ENCODE results near the gene LRP2. TPM values are rescaled to one million over a fixed set of nuclear protein-coding genes. Genes with fewer than 3 reads are reported as not detected.

LRP2 gene
- total and polyA plus RNA-seq, 2 experiments from 2014 or later = 0.68 to 2.7 TPM

DNA sequence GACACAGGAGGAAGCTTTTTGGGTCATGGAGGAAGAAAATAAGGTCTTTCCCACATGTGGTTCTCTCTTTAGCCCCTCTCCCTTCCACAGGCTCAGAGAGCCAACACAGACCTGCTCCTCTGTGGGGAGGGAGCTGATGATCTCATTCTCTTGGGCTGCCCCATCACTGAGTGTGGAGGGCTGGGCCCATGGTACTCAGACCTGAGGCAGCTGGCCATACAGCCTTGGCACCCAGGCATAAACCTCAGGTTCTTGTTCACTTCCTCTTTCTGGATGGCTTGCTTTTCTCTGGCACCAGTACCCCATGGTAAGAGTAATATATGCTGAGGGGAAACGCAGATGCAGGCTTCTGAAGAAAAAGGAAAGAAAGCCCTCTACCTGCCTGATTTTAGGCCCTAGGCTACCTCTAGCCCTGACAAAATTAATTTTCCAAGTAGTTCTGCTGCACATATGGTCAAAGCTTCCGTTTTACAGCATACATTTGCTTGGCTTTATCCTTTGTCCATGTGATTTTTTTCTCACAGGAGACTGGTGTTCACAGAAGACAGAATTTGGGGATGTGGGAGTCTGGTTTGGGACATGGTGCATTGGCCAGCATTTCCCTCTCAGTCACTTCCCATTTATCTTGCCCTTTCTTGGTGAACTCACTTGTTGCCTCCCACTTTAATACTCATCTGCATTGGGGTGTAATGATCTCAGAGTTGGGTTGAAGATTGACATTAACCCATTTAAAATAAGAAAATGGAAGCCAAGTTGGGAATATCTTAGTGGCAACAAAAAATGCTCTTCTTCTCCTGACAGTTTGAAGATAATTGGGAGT is 281.9 kb downstream of the LRP2 start:
- Histone ChIP-seq H3K4me1 (ENCODE audit: insufficient read depth) (no peaks in the 10 kb centered on the region), H3K4me3 (no peak overlapping the region), H3K36me3 (ENCODE audit: insufficient read depth) (no peaks in the 10 kb centered on the region), H3K9me2 (ENCODE audit: insufficient read depth) (0 out of 2 replicates have a peak, but pooled peaks cover 4% of the 10 kb centered on the region), H3K27me3 (ENCODE audit: insufficient read depth) (no peaks in the 10 kb centered on the region), H2AFZ (no peak overlapping the region; the same call in none of the 2 replicates), H3K4me2 (no peak overlapping the region), H3K27ac (ENCODE audit: low read depth) (no peak overlapping the region), H4K20me1 (replicated peaks; ENCODE audit: insufficient read depth) (no peaks in the 10 kb centered on the region), H3F3A (replicated peaks; ENCODE audit: low read depth) (no peaks in the 10 kb centered on the region), H3K79me2 (replicated peaks; ENCODE audit: insufficient read depth) (no peaks in the 10 kb centered on the region)
- H3K4me1 Mint-ChIP-seq = no peaks in the 10 kb centered on the region
- TF ChIP-seq CREB1 (CRISPR knock-in tag; IDR thresholded peaks at IDR 0.05; ENCODE audit: low read depth) (no peak), EZH2phosphoT487 (IDR thresholded peaks at IDR 0.05; ENCODE audit: unreplicated experiment) (no peak), ZNF331 (CRISPR knock-in tag; IDR thresholded peaks at IDR 0.05; ENCODE audit: low read depth) (no peak), POLR2AphosphoS5 (IDR thresholded peaks at IDR 0.05; ENCODE audit: low read depth) (no peak), STAT1 (IDR thresholded peaks at IDR 0.05; ENCODE audit: unreplicated experiment) (no peak)
- TF ChIP-seq, protein P1, sequence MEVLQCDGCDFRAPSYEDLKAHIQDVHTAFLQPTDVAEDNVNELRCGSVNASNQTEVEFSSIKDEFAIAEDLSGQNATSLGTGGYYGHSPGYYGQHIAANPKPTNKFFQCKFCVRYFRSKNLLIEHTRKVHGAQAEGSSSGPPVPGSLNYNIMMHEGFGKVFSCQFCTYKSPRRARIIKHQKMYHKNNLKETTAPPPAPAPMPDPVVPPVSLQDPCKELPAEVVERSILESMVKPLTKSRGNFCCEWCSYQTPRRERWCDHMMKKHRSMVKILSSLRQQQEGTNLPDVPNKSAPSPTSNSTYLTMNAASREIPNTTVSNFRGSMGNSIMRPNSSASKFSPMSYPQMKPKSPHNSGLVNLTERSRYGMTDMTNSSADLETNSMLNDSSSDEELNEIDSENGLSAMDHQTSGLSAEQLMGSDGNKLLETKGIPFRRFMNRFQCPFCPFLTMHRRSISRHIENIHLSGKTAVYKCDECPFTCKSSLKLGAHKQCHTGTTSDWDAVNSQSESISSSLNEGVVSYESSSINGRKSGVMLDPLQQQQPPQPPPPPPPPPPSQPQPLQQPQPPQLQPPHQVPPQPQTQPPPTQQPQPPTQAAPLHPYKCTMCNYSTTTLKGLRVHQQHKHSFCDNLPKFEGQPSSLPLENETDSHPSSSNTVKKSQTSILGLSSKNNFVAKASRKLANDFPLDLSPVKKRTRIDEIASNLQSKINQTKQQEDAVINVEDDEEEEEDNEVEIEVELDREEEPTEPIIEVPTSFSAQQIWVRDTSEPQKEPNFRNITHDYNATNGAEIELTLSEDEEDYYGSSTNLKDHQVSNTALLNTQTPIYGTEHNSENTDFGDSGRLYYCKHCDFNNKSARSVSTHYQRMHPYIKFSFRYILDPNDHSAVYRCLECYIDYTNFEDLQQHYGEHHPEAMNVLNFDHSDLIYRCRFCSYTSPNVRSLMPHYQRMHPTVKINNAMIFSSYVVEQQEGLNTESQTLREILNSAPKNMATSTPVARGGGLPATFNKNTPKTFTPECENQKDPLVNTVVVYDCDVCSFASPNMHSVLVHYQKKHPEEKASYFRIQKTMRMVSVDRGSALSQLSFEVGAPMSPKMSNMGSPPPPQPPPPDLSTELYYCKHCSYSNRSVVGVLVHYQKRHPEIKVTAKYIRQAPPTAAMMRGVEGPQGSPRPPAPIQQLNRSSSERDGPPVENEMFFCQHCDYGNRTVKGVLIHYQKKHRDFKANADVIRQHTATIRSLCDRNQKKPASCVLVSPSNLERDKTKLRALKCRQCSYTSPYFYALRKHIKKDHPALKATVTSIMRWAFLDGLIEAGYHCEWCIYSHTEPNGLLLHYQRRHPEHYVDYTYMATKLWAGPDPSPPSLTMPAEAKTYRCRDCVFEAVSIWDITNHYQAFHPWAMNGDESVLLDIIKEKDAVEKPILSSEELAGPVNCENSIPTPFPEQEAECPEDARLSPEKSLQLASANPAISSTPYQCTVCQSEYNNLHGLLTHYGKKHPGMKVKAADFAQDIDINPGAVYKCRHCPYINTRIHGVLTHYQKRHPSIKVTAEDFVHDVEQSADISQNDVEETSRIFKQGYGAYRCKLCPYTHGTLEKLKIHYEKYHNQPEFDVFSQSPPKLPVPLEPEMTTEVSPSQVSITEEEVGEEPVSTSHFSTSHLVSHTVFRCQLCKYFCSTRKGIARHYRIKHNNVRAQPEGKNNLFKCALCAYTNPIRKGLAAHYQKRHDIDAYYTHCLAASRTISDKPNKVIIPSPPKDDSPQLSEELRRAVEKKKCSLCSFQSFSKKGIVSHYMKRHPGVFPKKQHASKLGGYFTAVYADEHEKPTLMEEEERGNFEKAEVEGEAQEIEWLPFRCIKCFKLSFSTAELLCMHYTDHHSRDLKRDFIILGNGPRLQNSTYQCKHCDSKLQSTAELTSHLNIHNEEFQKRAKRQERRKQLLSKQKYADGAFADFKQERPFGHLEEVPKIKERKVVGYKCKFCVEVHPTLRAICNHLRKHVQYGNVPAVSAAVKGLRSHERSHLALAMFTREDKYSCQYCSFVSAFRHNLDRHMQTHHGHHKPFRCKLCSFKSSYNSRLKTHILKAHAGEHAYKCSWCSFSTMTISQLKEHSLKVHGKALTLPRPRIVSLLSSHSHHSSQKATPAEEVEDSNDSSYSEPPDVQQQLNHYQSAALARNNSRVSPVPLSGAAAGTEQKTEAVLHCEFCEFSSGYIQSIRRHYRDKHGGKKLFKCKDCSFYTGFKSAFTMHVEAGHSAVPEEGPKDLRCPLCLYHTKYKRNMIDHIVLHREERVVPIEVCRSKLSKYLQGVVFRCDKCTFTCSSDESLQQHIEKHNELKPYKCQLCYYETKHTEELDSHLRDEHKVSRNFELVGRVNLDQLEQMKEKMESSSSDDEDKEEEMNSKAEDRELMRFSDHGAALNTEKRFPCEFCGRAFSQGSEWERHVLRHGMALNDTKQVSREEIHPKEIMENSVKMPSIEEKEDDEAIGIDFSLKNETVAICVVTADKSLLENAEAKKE (CRISPR knock-in tag; IDR thresholded peaks at IDR 0.05) = no peak
- peaks cover 2% of the 10 kb centered on the region for H3K27me3 Mint-ChIP-seq (ENCODE audit: insufficient read depth, low read depth, poor library complexity)
- H3K27ac Mint-ChIP-seq = no peak overlapping the region
- no peak overlapping the region for H3K4me3 Mint-ChIP-seq
- ATAC-seq (no peak), DNase-seq (ENCODE audit: low spot score) (no peak)
- H3K36me3 Mint-ChIP-seq (ENCODE audit: low read depth) = no peaks in the 10 kb centered on the region
- H3K9me3 Mint-ChIP-seq = no peaks in the 10 kb centered on the region

Measured in GM23338 (cell line).